Stimulated activated CD8-positive, alpha-beta memory T cell treated with anti-CD3 and anti-CD28 coated beads, Interleukin-15, amount 100 ng/mL, for 4 hours (primary cell): ENCODE data around the gene ZMIZ1.

ENCODE experiments used
- DNase-seq, 2 donors: peaks; one replicate each; pipeline ENCODE4 v3.0.0-alpha.2; 2020; ENCODE audit warnings: low read depth in 2 of 2

Gene ZMIZ1

GRCh38 chr10:79099898-79100448, 31.2 kb downstream of the ZMIZ1 start:
- no peak for DNase-seq

DNA sequence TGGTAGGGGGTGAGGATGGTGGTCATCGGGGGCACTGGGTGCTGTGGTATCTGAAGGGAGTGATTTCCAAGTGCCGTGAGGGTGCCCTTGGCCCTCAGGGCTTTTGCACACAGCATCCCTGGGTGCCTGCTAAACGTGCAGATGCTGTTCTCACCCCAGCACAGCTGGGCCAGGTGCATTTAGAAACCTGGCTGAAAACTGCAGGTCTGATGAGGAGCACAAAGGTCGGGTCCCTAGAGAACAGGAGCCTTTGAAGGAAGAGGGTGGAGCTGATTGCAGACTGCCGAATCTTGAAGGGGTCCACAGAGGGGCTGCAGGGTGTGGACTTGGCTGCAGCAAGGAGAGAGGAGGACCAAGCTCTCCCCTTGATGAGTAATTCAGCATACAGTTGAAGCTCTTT, 32.0 kb downstream of the ZMIZ1 start:
- DNase-seq: no peak

- DNase-seq: no peak
Measured at GRCh38 chr10:79101560-79102497, 33.1 kb downstream of the ZMIZ1 start.

- DNase-seq: no peak
Measured at GRCh38 chr10:79102498-79102874, 33.7 kb downstream of the ZMIZ1 start.

- no peak for DNase-seq
Measured at GRCh38 chr10:79103129-79103528, 34.4 kb downstream of the ZMIZ1 start.

DNA sequence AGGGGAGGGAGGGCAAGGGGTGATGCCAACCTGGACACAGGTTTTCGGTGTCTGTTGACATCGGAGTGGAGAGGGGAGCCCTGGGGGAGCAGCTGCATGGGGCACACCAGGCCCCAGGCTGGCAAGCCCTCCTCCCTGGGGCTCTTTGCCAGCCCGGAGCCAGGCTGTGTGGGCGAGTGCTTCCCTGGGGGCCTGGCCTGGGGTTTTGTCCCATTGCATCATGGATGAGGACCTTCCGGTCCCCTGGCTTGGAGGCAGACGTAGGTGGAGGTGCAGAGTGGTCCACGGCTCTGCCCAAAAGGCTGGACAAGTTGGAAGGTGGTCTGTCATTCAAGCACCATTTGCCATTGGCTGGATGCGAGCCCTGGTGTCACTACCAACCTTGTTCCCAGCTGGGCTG, 34.8 kb downstream of the ZMIZ1 start:
- no peak for DNase-seq

DNA sequence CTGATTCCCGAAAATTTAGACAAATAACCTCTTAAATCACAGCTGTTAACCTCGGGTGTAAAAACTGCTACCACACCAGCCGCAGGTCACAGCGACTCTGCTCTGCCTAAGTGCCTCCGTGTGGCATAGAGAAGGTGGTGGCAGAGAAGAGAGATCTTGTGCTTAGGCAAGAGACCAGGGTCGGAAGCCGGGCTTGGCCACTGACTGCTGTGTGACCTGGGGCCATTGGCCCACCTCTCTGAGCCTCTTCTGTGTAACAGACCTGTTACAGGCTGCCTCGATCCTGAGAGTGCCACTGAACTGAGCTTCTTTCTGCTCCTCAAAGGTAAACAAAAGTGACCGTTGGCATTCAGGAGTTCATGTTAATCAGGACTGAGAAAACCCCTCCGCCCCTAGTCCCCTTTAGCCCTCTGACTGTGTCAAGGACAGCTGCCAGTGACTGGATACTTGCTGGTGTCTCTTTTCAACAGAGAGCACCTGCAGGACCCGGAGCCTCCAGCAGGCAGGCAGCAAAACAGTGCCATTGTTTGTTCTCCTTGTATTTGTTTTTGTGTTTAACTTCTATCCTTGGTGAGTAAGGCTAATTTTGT, 36.5 kb downstream of the ZMIZ1 start:
- no peak for DNase-seq

DNA sequence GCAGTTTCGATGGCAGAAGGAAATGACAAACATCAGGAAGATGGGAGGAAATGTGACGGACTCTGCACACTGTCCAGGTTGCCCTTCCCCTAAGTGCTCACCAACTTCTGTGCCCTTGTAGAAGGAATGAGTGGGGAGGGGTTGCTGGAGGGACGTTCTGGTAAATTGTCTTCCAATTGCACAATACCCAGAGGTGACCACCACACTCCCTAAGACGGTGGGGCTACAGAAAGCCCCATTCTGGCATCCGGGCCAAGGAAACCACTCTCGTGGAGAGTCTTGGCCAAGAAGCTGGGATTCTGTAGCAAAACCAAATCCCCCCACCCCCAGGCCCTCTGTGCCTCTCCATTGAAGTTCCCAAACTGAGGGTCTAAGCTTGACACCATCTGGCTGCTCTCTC, 37.1 kb downstream of the ZMIZ1 start:
- no peak for DNase-seq

DNA sequence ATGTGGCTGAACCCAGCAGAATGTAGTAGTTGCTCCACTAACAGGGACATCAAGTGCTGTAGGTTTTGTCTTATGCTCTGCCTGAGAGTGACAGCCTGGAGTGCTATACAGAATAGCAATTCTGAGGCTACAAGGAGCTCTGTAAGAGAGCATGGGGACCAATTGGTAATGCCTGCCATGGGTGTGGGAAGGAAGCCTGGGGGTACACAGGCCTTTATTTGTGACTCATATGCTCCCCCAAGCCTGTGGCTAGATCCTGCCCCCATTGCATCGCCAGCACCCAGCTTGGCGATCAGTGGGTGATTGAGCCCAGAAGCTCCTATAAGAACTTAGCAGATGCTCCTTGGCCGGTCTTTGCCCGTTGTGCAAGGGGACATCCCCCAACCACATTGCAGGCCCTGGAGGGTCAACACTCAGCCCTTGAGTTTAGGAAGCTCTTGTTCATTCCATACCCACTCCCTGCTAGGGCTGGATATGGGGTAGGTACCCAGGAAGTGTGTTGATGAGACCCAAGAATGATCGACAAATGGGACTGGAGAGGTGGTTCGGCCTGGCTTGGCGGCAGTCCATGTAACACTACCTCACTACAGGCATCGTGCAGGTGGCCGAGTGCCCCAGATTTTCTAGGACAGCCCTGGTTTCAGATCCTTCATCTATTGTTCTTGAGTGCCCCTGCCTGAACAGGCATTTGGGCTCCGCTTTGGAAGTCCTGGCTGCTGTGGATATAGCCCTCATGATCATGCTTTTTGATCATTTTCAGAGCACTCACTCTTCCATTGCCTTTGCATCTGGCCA, 37.7 kb downstream of the ZMIZ1 start:
- no peak for DNase-seq

DNA sequence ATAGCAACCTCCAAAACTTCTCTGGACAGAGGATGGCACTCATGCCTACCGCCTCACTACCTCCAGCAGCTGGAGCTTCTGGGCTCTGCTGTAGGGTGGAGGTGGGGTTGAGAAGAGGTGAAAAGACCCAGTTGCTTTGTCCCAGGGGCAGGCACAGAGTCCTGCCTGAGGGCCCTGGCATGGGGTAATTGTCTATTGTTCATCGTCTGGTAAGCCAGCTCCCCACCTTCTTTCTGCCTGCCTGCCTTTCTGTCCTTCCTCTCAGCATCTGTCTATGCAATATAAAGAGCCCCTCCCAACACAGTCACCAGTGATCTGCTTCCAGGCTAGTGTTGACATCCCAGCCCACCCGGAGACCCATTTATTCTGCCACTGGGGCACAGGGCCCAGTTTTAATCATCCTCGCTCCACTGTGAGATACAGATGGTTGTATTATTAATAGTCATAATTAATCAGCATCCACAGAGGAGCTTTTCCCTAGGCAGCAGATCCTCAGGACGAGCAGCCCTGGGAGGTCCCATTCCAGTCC, 39.0 kb downstream of the ZMIZ1 start:
- DNase-seq: no peak

GRCh38 chr10:79108728-79109127, 40.0 kb downstream of the ZMIZ1 start:
- DNase-seq: no peak

DNA sequence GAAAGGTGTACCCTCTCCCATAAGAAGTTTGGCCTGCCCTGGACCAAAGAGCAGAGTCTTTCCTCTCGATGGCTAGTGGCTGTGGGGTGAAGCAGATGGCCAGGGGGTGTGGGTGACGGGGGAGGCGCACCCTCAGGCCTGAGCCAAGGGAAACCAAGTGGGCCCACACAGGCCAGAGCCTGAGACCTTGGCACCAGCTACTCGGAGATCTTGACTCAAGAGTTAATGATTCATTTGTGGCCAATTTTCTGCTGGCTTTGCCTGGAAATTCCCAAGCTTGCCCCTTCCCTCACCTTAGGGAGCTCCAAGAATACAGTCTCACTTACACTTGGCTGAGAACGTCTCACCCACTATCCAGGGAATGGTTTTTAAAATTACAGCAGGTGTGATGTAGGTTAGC, 42.7 kb downstream of the ZMIZ1 start:
- DNase-seq: no peak

DNA sequence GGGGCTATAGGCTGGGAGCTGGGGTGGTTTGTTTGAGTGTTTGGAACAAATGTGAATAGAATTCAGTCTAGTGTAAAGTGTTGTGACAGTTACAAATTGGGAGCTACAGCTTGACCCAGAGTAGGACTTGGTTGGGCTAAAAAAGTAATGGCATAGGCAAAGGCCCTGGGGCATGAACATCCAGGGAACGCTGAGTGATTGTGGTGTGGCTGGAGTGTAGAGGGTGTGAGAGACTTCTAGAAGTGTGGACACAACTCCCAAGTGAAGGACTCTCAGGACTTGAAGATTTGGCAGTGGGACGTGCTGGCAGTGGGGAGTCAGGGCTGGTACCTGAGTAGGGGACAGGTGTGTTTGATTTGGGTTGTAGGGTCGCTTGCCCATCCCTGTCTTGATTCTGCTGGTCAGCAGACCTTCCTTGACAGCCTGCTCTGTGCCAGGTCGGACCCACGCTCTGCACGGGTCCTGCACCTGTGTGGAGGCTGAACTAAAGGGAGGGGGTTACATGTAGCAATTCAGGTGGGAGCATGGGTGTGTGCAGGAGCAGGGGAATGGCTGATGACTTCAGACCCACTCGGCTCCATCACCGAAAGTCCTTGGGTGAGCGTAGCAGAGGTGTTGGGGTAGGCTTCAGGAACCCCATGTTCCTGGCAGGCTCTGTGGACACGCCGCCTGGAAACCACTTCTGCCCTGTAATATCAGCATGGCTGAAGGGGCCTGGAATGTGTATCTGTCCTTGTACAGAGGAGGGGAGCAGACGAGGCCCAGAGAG, 43.3 kb downstream of the ZMIZ1 start:
- DNase-seq: no peak

GRCh38 chr10:79112881-79113431, 44.2 kb downstream of the ZMIZ1 start:
- no peak for DNase-seq

GRCh38 chr10:79113827-79114226, 45.1 kb downstream of the ZMIZ1 start:
- DNase-seq: no peak

DNA sequence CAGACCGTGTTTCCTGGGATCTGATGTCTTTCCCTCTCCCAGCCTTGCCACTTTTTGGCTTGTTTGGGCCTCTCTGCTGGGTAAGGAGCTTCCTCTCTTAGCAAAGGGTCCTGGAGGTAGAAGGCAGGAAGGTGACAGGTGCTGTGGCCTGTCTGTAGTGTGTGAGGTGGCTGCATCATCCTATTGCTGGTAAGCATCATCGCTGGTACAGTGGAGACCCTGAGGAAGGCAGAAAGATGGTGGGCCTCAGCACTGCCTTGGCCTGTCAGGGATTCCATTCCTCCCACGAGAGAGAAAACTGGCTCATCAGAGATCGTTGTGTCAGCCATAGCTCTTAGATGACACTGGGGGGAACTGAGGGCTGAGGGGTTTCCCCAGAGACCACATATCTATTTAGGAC, 46.5 kb downstream of the ZMIZ1 start:
- no peak for DNase-seq

- no peak for DNase-seq
Measured at GRCh38 chr10:79116368-79116767, 47.6 kb downstream of the ZMIZ1 start.

- DNase-seq: no peak
Measured at GRCh38 chr10:79116801-79117723, 48.3 kb downstream of the ZMIZ1 start.

DNA sequence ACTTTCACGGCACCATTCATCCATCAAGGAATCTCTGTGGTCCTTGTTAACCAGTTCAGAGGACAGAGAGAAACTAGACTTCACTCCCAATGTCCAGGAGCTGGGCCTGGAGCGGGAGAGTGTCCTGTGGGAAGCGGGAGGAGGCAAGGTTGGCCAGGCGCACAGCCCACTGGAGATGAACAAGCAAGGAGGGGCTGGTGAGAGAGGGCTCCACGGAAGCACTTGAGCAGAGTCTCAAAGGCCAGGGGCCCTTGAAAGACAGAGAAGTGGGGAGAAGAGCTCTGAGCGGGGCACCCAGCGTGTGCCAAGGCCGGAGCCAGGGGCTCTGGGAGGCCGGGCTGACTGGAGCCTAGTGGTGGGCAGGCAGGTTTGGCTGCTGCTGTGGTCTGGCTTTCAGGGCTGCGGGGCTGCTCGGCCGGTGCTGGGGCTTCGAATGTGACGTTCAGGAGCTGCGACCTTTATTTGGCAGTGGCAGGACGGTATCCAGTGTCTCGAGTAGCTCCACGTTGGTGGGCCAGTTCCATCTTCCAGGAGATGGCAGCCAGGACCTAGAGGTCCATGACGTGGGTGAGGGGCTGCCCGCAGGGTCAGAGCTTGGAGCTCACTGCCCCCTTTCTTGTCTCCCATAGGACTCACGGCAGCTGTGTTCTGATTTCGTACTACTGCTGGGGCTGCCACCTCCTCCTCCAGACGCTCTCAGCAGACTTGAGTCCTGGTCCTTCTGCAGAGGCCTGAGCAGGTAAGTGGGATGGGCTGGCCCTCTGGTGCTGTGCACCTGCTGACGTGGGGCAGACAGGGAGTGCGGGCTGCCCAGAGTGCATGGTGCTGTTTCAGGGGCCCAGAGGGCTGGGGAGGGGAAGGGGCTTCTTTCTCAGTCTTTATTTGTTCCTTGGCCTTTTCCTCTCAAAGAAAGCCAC, 49.8 kb downstream of the ZMIZ1 start:
- DNase-seq: no peak
